Ovary (tissue), 9 donors: Measurements from ENCODE around the gene CEP152. TPM values are rescaled to one million over a fixed set of nuclear protein-coding genes. Genes with fewer than 3 reads are reported as not detected.
A peak's percentile ranks its signal among the peaks of the same experiment; 100 is the strongest.

Source experiments
- DNase-seq, 5 donors: peaks; one replicate each; pipeline ENCODE4 v3.0.0-alpha.2; 2019 to 2020
- H3K27ac ChIP-seq, 2 donors: fragments of 200-600 bp; one replicate each; pipeline versions ENCODE4 v1.5.1 to v1.8.0; 2019 to 2022
- H3K27me3 ChIP-seq: fragments of 200-600 bp; one replicate; pipeline ENCODE4 v1.8.0; 2022
- H3K36me3 ChIP-seq: fragments of 200-600 bp; sonication (generic); one replicate; pipeline ENCODE4 v1.5.1; 2019
- H3K4me1 ChIP-seq: one replicate; pipeline ENCODE4 v1.8.1; 2013; ENCODE audit warnings: mild to moderate bottlenecking, moderate library complexity; ENCODE audit not compliant: insufficient read depth
- H3K4me3 ChIP-seq: fragments of 200-600 bp; sonication (generic); one replicate; pipeline ENCODE4 v1.5.1; 2017
- H3K9me3 ChIP-seq, 2 donors: fragments of 200-600 bp in 1 of 2; sonication (generic) in 1 of 2; one replicate each; pipeline versions ENCODE4 v1.5.1 to v1.8.1; 2013 to 2019; ENCODE audit warnings: mild to moderate bottlenecking in 1 of 2, moderate library complexity in 1 of 2
- CTCF ChIP-seq, 3 donors: fragments of 450-650 bp in 2 of 3; fragments of 200-600 bp in 1 of 3; IDR thresholded peaks; one replicate each; pipeline versions ENCODE4 v1.5.1 to v1.8.0; 2016 to 2022; ENCODE audit warnings: antibody characterized with exemption in 3 of 3, mild to moderate bottlenecking in 1 of 3
- EP300 ChIP-seq: sonication (generic); formaldehyde crosslinking; IDR thresholded peaks from one replicate; pipeline ENCODE4 v1.6.1; 2017; ENCODE audit warnings: antibody characterized with exemption
- POLR2A ChIP-seq: fragments of 450-650 bp; IDR thresholded peaks from one replicate; pipeline ENCODE4 v1.6.1; 2017; ENCODE audit warnings: antibody characterized with exemption, mild to moderate bottlenecking, moderate library complexity
- WGBS, 3 donors: extraction: QIAGEN DNeasy Blood & Tissue Kit in 1 of 3; methylation state at CpG; one replicate each; pipeline versions ENCODE4 v1.1.5 to v1.1.7; 2013 to 2017; 5-methylcytosine and 5-hydroxymethylcytosine counted together
- intact Hi-C, 4 donors: fragments of 100-400 bp; cut with DNase I; formaldehyde crosslinking; loops; one replicate each; pipeline versions ENCODE4 v1.11.0 to v1.15.1; 2022 to 2023
- polyA plus RNA-seq, 2 donors: library from polyadenylated mRNA; stranded (reverse); fragments of 200-250 nt in 1 of 2; fragments of 350-450 nt in 1 of 2; fragmentation: Illumina TruSeq in 1 of 2; extraction: RNeasy Lipid Tissue Mini Kit (QIAGEN cat#74804) in 1 of 2; gene quantifications; one replicate each; pipeline ENCODE4 v1.2.3, GENCODE V29; 2013 to 2014
- total RNA-seq, 7 donors: library from RNA; depleted of rRNA in 2 of 7; stranded (reverse); fragments of >200 nt in 2 of 7; fragmentation: NEBNext Ultra II Directional in 3 of 7; extraction: Animal tissue kit (Norgen Biotek cat#: 25700) in 3 of 7; gene quantifications; one replicate each; pipeline versions ENCODE4 v1.1.0 to v1.2.4, GENCODE V29; 2016 to 2023
- donor health status: DM: no; HTN: no; CAD: no; lungs with moderate emphysema.
- donor health status: DM: no; HTN: no; CAD: no.
- donor health status: Bipolar disorder and iron deficiency.
- donor health status: DM: yes; HTN: yes; CAD: no.
- donor health status: DM: no; HTN: no; CAD: no.
- donor health status: DM: yes; HTN: yes; CAD: no.

Gene CEP152
- total and polyA plus RNA-seq, 9 donors = 1.4 to 3.7 (median 2.2) TPM

GRCh38 chr15:48785712-48786111 lies 25.2 kb downstream of the CEP152 start:
- TF ChIP-seq POLR2A (no peak), CTCF (IDR thresholded peaks at IDR 0.05) (no peak), EP300 (no peak)
- Histone ChIP-seq H3K4me3 (no peak overlapping the region), H3K27me3 (no peaks in the 10 kb centered on the region), H3K4me1 (no peaks in the 10 kb centered on the region), H3K27ac (no peak overlapping the region), H3K9me3 (no peaks in the 10 kb centered on the region), H3K36me3 (no peaks in the 10 kb centered on the region)
- intact Hi-C loops = no loop called here
- no peak for DNase-seq
- WGBS, 3 donors = 27 to 63% (median 48%) methylated on average over 2 of the region's 2 CpGs

GRCh38 chr15:48785195-48785594 lies 25.7 kb downstream of the CEP152 start:
- peak overlapping the region in 1 of 2 donors; percentile 29 for H3K27ac ChIP-seq
- H3K27me3 ChIP-seq = no peaks in the 10 kb centered on the region
- no peaks in the 10 kb centered on the region for H3K9me3 ChIP-seq
- TF ChIP-seq CTCF (IDR thresholded peaks at IDR 0.05) = no peak
- TF ChIP-seq POLR2A = no peak
- no peak for TF ChIP-seq EP300
- no peak overlapping the region for H3K4me3 ChIP-seq
- WGBS, 3 donors = 5 to 21% (median 13%) methylated on average over 3 of the region's 3 CpGs
- no peaks in the 10 kb centered on the region for H3K4me1 ChIP-seq
- DNase-seq = peak in 3 of 5 donors; percentile 22 to 58 (median 29)
- no peaks in the 10 kb centered on the region for H3K36me3 ChIP-seq
- intact Hi-C loops = no loop called here

GRCh38 chr15:48784756-48785155 lies 26.1 kb downstream of the CEP152 start:
- Histone ChIP-seq H3K36me3 (no peaks in the 10 kb centered on the region), H3K4me3 (no peak overlapping the region), H3K27me3 (no peaks in the 10 kb centered on the region), H3K27ac (peak overlapping the region in 1 of 2 donors; percentile 29), H3K9me3 (no peaks in the 10 kb centered on the region), H3K4me1 (no peaks in the 10 kb centered on the region)
- intact Hi-C loops = no loop called here
- 80 to 88% (median 83%) methylated on average over 2 of the region's 2 CpGs for WGBS, 3 donors
- TF ChIP-seq EP300 (no peak), POLR2A (no peak), CTCF (IDR thresholded peaks at IDR 0.05) (no peak)
- no peak for DNase-seq

- Histone ChIP-seq H3K27me3 (no peaks in the 10 kb centered on the region), H3K4me1 (no peaks in the 10 kb centered on the region), H3K4me3 (no peak overlapping the region), H3K27ac (no peak overlapping the region), H3K9me3 (no peaks in the 10 kb centered on the region), H3K36me3 (no peaks in the 10 kb centered on the region)
- DNase-seq = no peak
- TF ChIP-seq CTCF (IDR thresholded peaks at IDR 0.05) = no peak
- no peak for TF ChIP-seq EP300
- no peak for TF ChIP-seq POLR2A
- WGBS, 3 donors = 69 to 92% (median 92%) methylated on average over 2 of the region's 2 CpGs
- intact Hi-C loops = no loop called here
Observed at GRCh38 chr15:48782911-48783310, 28.0 kb downstream of the CEP152 start.
